HepG2 (cell line): ENCODE data around the gene SS18L1.

Experiments
- EZH2 ChIP-seq: conservative IDR thresholded peaks from 2 replicates; pipeline ENCODE4 v1.6.1; 2012; ENCODE audit warnings: mild to moderate bottlenecking, low read depth, low read length, moderate library complexity
- HES4 ChIP-seq: sonication (generic); formaldehyde crosslinking; IDR thresholded peaks from 2 replicates; pipeline ENCODE4 v1.9.0; 2021; ENCODE audit warnings: mild to moderate bottlenecking, missing genetic modification reagents, borderline replicate concordance
- PHF20 ChIP-seq: sonication (generic); formaldehyde crosslinking; IDR thresholded peaks from 2 replicates; pipeline ENCODE4 v1.5.0; 2020; ENCODE audit warnings: mild to moderate bottlenecking, missing genetic modification reagents

- TF ChIP-seq HES4 (CRISPR knock-in tag): no peak
- no peak for TF ChIP-seq PHF20 (CRISPR knock-in tag)
- no peak for TF ChIP-seq EZH2
Observed at GRCh38 chr20:62156592-62157386, 13.2 kb downstream of the SS18L1 start.
